HG03139 (cell line): Measurements from ENCODE around the gene EGR4.
"Not testable (repeated sequence)": the region's sequence is repeated elsewhere in the genome, so short reads cannot be mapped to it uniquely, and the experiment has no call there.

Experiments used
- ATAC-seq: cut with Tn5 transposase; IDR thresholded peaks from one replicate; pipeline ENCODE4 v1.9.1; 2021; ENCODE audit not compliant: unreplicated experiment

Gene EGR4

DNA sequence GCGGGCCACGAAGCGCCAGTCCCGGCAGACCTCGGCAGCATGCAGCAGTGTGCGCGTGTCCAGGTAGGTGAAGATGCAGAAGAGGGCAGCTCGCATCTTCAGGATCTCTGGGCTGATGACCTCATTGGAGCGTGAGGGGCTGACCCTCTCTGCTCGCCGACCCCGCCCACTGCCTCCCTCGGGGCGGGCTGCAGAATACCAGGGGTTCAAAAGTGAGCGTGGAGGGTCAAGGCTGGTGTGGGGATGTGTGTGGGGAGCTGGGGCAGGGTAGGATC, 29.1 kb downstream of the EGR4 start:
- ATAC-seq, result no peak

GRCh38 chr2:73263540-73264331, 29.6 kb downstream of the EGR4 start:
- no peak for ATAC-seq

- not testable (repeated sequence) for ATAC-seq
Observed at GRCh38 chr2:73262691-73263429, 30.5 kb downstream of the EGR4 start.

GRCh38 chr2:73262108-73262651, 31.2 kb downstream of the EGR4 start:
- no peak for ATAC-seq

- no peak for ATAC-seq
Observed at GRCh38 chr2:73260338-73260984, 32.9 kb downstream of the EGR4 start.

- ATAC-seq, result no peak
Observed at GRCh38 chr2:73259704-73260337, 33.5 kb downstream of the EGR4 start.

- no peak for ATAC-seq
Observed at GRCh38 chr2:73259276-73259675, 34.1 kb downstream of the EGR4 start.

- ATAC-seq, result no peak
Observed at GRCh38 chr2:73258913-73259215, 34.5 kb downstream of the EGR4 start.

GRCh38 chr2:73258186-73258912, 35.0 kb downstream of the EGR4 start:
- ATAC-seq, result no peak

- ATAC-seq, result no peak
Observed at GRCh38 chr2:73257425-73258125, 35.8 kb downstream of the EGR4 start.

GRCh38 chr2:73257021-73257420, 36.3 kb downstream of the EGR4 start:
- no peak for ATAC-seq

DNA sequence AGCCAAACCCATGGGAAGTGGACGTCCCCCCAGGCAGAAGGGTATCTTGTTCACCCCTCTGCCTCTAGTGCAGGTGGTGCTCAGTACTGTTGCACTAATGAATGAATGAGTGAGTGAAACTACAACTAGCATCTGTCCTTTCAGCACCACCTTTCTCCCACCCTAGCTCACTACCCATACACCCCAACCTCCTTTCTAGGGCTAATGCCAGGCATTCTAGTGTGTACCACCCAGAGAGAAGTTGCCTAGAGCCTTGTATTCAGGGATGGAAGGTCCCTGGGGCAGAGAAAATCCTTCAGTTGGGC, 36.8 kb downstream of the EGR4 start:
- ATAC-seq, result no peak

DNA sequence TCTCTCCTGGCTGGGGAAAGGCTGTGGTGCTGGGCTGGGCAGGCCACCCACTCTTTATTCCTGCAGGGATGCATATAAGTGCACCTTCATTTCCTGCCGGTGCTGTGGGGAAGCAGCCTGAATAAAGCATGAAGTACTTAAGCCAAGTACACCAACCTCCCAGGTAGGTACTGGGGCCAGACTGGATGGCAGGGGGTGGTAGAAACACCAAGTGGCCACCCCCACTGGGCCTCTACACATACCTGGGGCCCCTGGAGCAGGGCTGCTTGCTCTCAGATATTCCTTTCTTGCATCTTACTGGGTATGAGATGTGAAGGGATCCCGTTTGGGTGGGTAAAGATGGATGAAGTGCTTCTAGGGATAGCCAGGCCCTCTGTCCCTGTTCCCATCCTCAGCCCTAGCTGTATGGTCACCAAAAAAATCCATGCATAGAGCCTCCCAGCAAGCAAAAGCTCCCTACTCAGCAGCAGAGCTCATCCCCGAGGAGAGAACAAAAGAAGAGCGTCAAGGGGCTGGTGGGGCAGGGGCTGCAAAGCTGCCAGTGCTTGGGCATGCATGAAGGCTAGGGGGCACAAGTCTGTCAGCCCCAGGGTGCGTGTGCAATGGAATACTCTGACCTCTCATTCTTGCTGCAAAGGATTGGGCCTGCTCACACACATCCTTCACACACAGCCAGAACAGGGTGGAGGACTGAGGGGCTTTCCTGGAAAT, 37.3 kb downstream of the EGR4 start:
- ATAC-seq, result no peak

DNA sequence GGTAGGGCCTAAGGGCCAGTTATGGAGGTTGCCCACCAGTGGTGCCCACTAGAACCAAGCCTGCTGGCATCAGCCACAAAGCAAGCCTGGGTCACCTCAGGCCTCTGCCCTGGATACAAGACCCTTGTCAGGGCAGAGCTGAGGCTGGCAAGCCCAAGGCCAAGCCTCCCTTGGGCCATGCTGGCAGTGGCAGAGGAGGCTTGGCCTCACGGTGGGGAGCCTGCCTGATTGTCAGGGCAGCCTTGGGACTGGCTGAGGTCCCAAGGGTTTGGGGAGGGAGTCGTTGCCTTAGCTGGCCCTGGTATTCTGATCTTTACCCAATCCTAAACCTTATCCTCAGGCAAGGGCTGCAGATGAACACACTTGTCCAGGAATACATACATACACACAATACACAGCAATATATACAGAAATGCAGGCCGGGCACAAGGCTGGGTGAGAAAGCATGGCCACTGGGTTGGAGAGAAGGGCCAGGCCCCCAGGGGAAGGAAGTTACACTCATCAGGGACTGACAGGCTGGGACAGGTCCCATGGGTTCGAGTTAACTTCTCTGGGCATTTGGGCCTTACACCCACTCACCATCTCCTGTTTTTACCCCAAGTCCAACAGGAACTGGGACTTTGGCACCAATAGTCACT, 38.2 kb downstream of the EGR4 start:
- no peak for ATAC-seq

DNA sequence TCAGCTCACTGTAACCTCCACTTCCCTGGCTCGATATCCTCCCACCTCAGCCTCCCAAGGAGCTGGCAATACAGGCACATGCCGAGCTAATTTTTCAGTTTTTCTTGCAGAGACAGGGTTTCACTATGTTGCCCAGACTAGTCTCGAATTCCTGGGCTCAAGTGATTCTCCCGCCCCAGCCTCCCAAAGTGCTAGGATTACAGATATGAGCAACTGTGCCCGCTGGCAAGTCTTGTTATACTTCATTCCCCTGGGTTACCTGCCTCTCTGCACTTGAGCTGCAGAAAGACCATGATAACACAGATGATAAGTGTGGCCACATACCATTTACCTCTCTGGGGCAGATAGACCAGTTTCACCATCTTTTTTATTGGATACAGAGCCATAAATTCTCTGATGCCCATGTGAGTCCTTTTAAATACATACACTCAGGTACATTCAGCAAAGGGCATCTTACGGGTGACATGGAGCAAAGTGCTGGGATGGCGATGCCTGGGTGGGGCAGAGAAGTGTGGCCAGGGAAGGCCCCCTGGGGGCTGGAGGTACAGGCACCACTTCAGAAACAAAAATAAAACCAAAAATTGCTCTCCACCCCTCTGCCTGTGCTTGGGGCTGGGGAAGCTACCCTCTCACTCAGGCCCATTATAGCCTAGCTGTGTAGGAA, 38.9 kb downstream of the EGR4 start:
- no peak for ATAC-seq

DNA sequence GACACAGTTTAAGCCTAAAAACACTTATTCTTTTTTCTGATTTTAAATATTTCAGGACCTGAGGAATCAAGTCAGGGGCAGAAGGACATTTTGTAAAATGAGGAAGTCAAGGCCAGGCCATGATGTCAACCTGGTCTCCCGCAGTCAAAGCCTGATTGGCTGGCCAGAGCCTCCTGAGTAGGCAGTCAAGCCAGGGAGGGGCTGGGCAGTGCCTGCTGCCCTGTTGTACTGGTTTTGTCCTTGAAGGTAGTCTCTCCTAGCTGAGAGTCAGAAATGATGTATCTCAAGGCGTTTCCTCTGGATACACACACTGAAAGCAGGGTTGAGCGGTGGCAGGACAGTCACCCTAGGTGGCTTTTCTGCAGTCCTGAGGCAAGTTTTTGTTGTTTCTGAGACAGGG, 39.4 kb downstream of the EGR4 start:
- ATAC-seq, result no peak

DNA sequence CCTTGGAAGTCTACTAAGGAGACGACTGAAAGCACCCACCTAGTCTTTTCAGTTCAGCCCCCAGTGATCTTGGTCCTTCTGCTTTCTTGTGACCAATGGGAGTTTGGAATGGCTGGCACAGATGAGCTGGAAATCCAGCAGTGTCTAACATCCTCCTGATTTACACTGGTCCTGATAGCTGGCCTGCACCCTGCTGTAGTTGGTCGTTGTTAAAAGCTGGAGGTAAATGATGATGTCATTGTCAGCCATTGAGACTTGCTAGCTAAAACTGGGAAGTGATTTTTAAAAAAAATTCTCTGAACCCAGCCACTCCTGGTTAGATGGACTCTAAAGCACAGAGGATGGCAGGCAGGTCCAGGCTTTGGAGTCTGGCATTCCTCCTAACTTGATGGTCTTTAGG, 39.9 kb downstream of the EGR4 start:
- no peak for ATAC-seq

DNA sequence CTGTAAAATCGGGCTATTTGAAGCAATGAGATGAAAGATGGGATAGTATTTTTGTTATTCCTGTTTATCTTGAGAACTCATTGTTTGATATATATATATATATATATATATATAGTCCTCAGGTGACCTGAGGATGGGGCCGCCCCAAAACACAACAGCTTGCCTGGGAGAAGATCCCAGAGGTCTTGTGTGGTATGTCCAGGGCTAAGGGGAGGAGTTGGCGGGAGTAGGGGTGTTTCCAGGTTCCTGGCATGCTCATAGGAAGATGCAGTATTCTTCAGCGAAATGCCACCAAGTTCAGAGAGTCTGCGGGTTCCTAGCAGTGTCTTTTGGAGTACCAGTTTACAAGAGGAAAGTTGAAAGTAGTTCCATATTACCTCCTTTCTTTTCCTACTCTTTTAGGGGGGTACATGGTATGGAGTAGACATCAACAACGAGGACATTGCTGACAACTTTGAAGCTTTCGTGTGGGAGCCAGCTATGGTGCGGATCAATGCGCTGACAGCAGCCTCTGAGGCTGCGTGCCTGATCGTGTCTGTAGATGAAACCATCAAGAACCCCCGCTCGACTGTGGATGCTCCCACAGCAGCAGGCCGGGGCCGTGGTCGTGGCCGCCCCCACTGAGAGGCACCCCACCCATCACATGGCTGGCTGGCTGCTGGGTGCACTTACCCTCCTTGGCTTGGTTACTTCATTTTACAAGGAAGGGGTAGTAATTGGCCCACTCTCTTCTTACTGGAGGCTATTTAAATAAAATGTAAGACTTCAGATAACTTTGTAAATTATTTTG, 40.9 kb downstream of the EGR4 start:
- ATAC-seq, result no peak
